LNCAP (cell line): ENCODE measurements around the gene AHCYL2.

ENCODE experiments used
- CTCF ChIP-seq: fragments of 450-650 bp; IDR thresholded peaks from 2 replicates; pipeline ENCODE4 v1.5.1; 2017; ENCODE audit warnings: mild to moderate bottlenecking

AHCYL2 gene

GRCh38 chr7:129225931-129226572 lies 1.2 kb downstream of the AHCYL2 start:
- no peak for TF ChIP-seq CTCF

DNA sequence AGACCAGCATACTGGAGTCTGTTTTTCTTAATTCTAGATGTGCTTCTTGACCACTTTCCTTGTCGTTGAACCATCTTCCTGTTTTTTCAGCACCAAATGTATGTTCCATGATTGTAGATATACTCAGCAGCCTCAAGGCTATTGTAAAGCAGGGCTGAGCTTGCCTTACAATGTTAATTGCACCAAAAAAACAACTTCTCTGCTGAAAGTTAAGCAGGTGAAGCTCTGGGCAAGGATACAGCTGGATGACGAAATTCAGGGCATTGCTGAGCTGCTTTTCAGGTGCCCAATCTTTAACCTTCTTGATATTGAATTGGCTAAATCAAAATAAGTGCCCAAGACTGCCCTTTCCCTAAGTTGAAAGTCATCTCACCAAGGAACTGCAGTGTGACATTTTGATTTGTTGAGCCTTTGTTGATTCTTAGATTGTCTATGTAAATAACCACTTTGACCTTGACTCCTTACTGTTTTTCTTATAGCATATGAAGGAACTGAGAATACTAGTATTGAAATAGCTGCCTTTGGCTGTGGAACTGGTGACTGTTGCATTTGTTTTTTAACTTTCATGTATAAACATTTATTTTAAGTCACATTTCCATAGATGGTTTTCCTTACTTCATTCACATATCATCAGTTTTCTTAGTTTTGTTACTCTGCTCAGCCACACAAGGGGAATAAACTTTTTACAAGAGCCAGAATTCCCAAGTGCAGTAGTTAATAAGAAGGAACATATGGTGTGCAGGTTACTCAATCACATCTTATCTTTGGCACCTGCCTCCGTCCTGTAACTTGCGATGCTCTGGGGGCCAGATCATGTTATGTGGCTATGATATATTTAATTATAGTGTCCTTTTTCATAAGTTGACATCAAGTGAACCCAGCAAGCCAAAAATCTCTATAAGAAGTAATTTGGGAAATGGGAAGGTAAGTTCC lies 3.1 kb downstream of the AHCYL2 start:
- no peak for TF ChIP-seq CTCF

- TF ChIP-seq CTCF, result no peak
Observed at GRCh38 chr7:129228633-129229032, 3.8 kb downstream of the AHCYL2 start.

DNA sequence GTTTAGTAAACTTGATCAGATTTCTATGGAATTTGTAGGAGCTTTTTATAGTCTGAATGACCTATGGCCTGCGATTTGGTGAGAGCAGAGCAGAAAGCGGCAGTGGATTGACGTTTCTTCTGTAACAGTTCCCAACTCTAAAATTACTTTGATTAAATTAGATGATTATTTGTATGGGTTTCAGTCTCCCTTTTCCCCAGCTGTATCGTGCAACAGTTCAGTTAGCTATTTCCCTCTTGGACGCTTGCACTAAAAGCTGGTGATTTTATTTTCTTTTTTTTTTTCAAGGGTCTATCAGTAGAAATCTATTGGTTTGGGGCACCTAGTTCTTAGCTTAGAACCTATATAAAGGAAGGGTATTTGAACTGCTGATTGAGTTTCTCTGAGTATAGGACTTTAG lies 6.8 kb downstream of the AHCYL2 start:
- no peak for TF ChIP-seq CTCF

DNA sequence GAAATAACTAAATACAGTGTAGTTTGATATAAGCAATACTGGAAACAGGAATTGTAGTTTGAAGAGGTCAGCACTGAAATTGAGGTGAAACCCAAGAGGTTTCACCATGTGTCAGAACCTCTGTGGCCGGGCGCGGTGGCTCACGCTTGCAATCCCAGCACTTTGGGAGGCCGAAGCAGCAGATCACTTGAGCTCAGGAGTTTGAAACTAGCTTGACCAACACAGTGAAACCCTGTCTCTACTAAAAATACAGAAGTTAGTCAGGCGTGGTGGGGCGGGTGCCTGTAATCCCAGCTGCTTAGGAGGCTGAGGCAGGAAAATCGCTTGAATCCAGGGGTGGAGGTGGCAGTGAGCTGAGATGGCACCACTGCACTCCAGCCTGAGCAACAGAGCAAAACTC lies 13.7 kb downstream of the AHCYL2 start:
- no peak for TF ChIP-seq CTCF

- TF ChIP-seq CTCF, result no peak
Observed at GRCh38 chr7:129240119-129240820, 15.4 kb downstream of the AHCYL2 start.

DNA sequence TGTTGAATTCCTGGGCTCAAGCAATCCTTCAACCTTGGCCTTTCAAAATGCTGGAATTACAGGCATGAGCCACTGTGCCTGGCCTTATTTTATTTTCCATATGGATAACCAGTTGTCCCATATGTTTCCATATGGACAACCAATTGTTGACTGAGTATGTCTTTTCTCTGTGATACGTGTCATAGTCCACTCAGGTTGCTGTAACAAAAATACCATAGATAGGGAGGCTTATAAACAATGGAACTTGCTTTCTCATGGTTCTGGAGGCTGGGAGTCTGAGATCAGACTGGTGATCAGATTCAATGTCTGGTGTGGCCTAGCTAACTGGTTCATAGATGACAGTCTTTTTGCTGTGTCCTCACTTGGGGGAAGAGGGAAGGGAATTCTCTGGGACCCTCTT lies 19.4 kb downstream of the AHCYL2 start:
- no peak for TF ChIP-seq CTCF
